ENCODE data around the gene ATF2. TPM values are rescaled to one million over a fixed set of nuclear protein-coding genes. Genes with fewer than 3 reads are reported as not detected.

The ATF2 gene
- polyA plus RNA-seq, 3 donors, result 17.4 to 24.0 (median 22.1) TPM

GRCh38 chr2:175063741-175064140 lies 104.3 kb downstream of the ATF2 start:
- H3K79me2 ChIP-seq (ENCODE audit: insufficient read depth, low read length), result no peaks in the 10 kb centered on the region
- TF ChIP-seq CTCF (IDR thresholded peaks at IDR 0.05), result no peak
- H3K4me3 ChIP-seq (replicated peaks in 1 of 3; ENCODE audit: low read depth in 2 of 3, low read length in 3 of 3), result no peak overlapping the region
- peaks cover 11% of the 10 kb centered on the region for H3K4me1 Mint-ChIP-seq
- H3K36me3 Mint-ChIP-seq, result peaks cover 24 to 52% of the 10 kb centered on the region in 2 donors
- DNase-seq, result no peak
- no peak overlapping the region for H2AFZ ChIP-seq (ENCODE audit: insufficient read depth, low read depth, low read length, poor library complexity, severe bottlenecking)
- peaks cover 4 to 42% of the 10 kb centered on the region in 2 donors for H3K36me3 ChIP-seq (replicated peaks in 1 of 2; ENCODE audit: control insufficient read depth in 1 of 2, insufficient read depth in 2 of 2, low read length in 2 of 2)
- no peaks in the 10 kb centered on the region for H3K27me3 ChIP-seq (ENCODE audit: control insufficient read depth in 2 of 2, insufficient read depth in 2 of 2, low read length in 2 of 2)
- H3K4me3 Mint-ChIP-seq, result no peak overlapping the region
- H3K27ac Mint-ChIP-seq, result no peak overlapping the region
- H3K9me3 Mint-ChIP-seq, result peaks cover 0 to 1% (median 0%) of the 10 kb centered on the region in 7 donors
- no CpG with 5 or more reads among the region's 2 CpGs for WGBS (ENCODE audit: insufficient coverage)
- H3K9ac ChIP-seq (ENCODE audit: insufficient read depth, low read length, poor library complexity, severe bottlenecking), result no peak overlapping the region
- H3K9me3 ChIP-seq (replicated peaks in 1 of 2; ENCODE audit: control insufficient read depth in 1 of 2, insufficient read depth in 1 of 2, low read length in 2 of 2), result no peaks in the 10 kb centered on the region
- intact Hi-C loops (cut with micrococcal nuclease), result no loop called here
- no peaks in the 10 kb centered on the region for H3K4me1 ChIP-seq (ENCODE audit: control insufficient read depth in 1 of 2, insufficient read depth in 2 of 2, low read length in 2 of 2)
- no peaks in the 10 kb centered on the region for H3K27me3 Mint-ChIP-seq (ENCODE audit: low read depth in 3 of 3)
- no peak overlapping the region for H3K27ac ChIP-seq (ENCODE audit: low read depth in 1 of 2, low read length in 2 of 2)
- no peaks in the 10 kb centered on the region for H4K20me1 ChIP-seq (ENCODE audit: insufficient read depth, low read length)
- H3K4me2 ChIP-seq (replicated peaks; ENCODE audit: extremely low read depth, low read length, poor library complexity, severe bottlenecking), result no peak overlapping the region

GRCh38 chr2:175062787-175063585 lies 105.0 kb downstream of the ATF2 start:
- no peak overlapping the region for H3K9ac ChIP-seq (ENCODE audit: insufficient read depth, low read length, poor library complexity, severe bottlenecking)
- 97% methylated on average over 7 of the region's 10 CpGs for WGBS (ENCODE audit: insufficient coverage)
- peaks cover 0 to 1% (median 0%) of the 10 kb centered on the region in 7 donors for H3K9me3 Mint-ChIP-seq
- H3K27me3 Mint-ChIP-seq (ENCODE audit: low read depth in 3 of 3), result no peaks in the 10 kb centered on the region
- H3K4me1 Mint-ChIP-seq, result peaks cover 11% of the 10 kb centered on the region
- no peaks in the 10 kb centered on the region for H3K27me3 ChIP-seq (ENCODE audit: control insufficient read depth in 2 of 2, insufficient read depth in 2 of 2, low read length in 2 of 2)
- no peaks in the 10 kb centered on the region for H3K79me2 ChIP-seq (ENCODE audit: insufficient read depth, low read length)
- H3K36me3 ChIP-seq (replicated peaks in 1 of 2; ENCODE audit: control insufficient read depth in 1 of 2, insufficient read depth in 2 of 2, low read length in 2 of 2), result peaks cover 4 to 42% of the 10 kb centered on the region in 2 donors
- intact Hi-C loops (cut with micrococcal nuclease), result no loop called here
- H3K36me3 Mint-ChIP-seq, result peaks cover 25 to 52% of the 10 kb centered on the region in 2 donors
- H3K9me3 ChIP-seq (replicated peaks in 1 of 2; ENCODE audit: control insufficient read depth in 1 of 2, insufficient read depth in 1 of 2, low read length in 2 of 2), result no peaks in the 10 kb centered on the region
- no peak overlapping the region for H3K4me2 ChIP-seq (replicated peaks; ENCODE audit: extremely low read depth, low read length, poor library complexity, severe bottlenecking)
- no peaks in the 10 kb centered on the region for H4K20me1 ChIP-seq (ENCODE audit: insufficient read depth, low read length)
- no peak overlapping the region for H3K27ac ChIP-seq (ENCODE audit: low read depth in 1 of 2, low read length in 2 of 2)
- H3K27ac Mint-ChIP-seq, result peak overlapping the region in 2 of 7 donors; percentile 70 to 80
- no peak overlapping the region for H3K4me3 Mint-ChIP-seq
- no peak overlapping the region for H2AFZ ChIP-seq (ENCODE audit: insufficient read depth, low read depth, low read length, poor library complexity, severe bottlenecking)
- H3K4me3 ChIP-seq (replicated peaks in 1 of 3; ENCODE audit: low read depth in 2 of 3, low read length in 3 of 3), result no peak overlapping the region
- H3K4me1 ChIP-seq (ENCODE audit: control insufficient read depth in 1 of 2, insufficient read depth in 2 of 2, low read length in 2 of 2), result no peaks in the 10 kb centered on the region
- TF ChIP-seq CTCF (IDR thresholded peaks at IDR 0.05), result no peak
- DNase-seq, result no peak
